Sigmoid colon (tissue), 7 donors: ENCODE data around the gene SAFB. TPM values are rescaled to one million over a fixed set of nuclear protein-coding genes. Genes with fewer than 3 reads are reported as not detected.

Experiments used
- DNase-seq: peaks from one replicate; pipeline ENCODE4 v3.0.0-alpha.2; 2019
- H3K27ac ChIP-seq, 4 donors: fragments of 200-600 bp; sonication (generic); one replicate each; pipeline ENCODE4 v1.5.1; 2016 to 2019; ENCODE audit warnings: mild to moderate bottlenecking in 1 of 4
- H3K27me3 ChIP-seq, 3 donors: fragments of 200-600 bp; sonication (generic); one replicate each; pipeline ENCODE4 v1.5.1; 2019; ENCODE audit warnings: mild to moderate bottlenecking in 1 of 3
- H3K36me3 ChIP-seq, 4 donors: fragments of 200-600 bp; sonication (generic); one replicate each; pipeline ENCODE4 v1.5.1; 2016 to 2019
- H3K4me1 ChIP-seq, 4 donors: fragments of 200-600 bp; sonication (generic); one replicate each; pipeline ENCODE4 v1.5.1; 2017 to 2019
- H3K4me3 ChIP-seq, 4 donors: fragments of 200-600 bp; sonication (generic); one replicate each; pipeline ENCODE4 v1.5.1; 2017 to 2019; ENCODE audit warnings: mild to moderate bottlenecking in 2 of 4, moderate library complexity in 1 of 4
- H3K9me3 ChIP-seq, 4 donors: fragments of 200-600 bp in 3 of 4; sonication (generic) in 3 of 4; one replicate each; pipeline versions ENCODE4 v1.5.1 to v1.6.1; 2013 to 2019
- CTCF ChIP-seq, 4 experiments: fragments of 450-650 bp in 3 of 4; fragments of 200-600 bp in 1 of 4; IDR thresholded peaks; one replicate each; pipeline ENCODE4 v1.5.1; 2016 to 2019; ENCODE audit warnings: antibody characterized with exemption in 4 of 4, mild to moderate bottlenecking in 3 of 4, moderate library complexity in 2 of 4
- EP300 ChIP-seq, 4 donors: sonication (generic); formaldehyde crosslinking; IDR thresholded peaks; one replicate each; pipeline ENCODE4 v1.6.1; 2017; ENCODE audit warnings: antibody characterized with exemption in 4 of 4
- POLR2A ChIP-seq, 2 donors: fragments of 450-650 bp; IDR thresholded peaks; one replicate each; pipeline ENCODE4 v1.6.1; 2016; ENCODE audit warnings: antibody characterized with exemption in 2 of 2, mild to moderate bottlenecking in 2 of 2, moderate library complexity in 2 of 2
- POLR2AphosphoS5 ChIP-seq, 4 donors: sonication (generic); formaldehyde crosslinking; IDR thresholded peaks; one replicate each; pipeline ENCODE4 v1.6.1; 2017; ENCODE audit warnings: antibody characterized with exemption in 4 of 4
- WGBS, 2 donors: extraction: QIAGEN DNeasy Blood & Tissue Kit; methylation state at CpG; one replicate each; pipeline ENCODE4 v1.1.7; 2013; 5-methylcytosine and 5-hydroxymethylcytosine counted together
- intact Hi-C: fragments of 100-400 bp; cut with DNase I; formaldehyde crosslinking; loops from one replicate; pipeline ENCODE4 v1.15.1; 2023
- polyA plus RNA-seq, 3 donors: library from polyadenylated mRNA; stranded (reverse); fragments of 200-250 nt; gene quantifications; one replicate each; pipeline ENCODE4 v1.2.3, GENCODE V29; 2013
- total RNA-seq, 4 donors: library from RNA; depleted of rRNA; stranded (reverse); fragments of >200 nt; gene quantifications; one replicate each; pipeline ENCODE4 v1.1.0, GENCODE V29; 2016
- donor health status: healthy with polysubstance abuse.
- donor health status: Bipolar disorder and iron deficiency.
- donor health status: healthy.

SAFB gene
- total and polyA plus RNA-seq, 7 donors = 25.7 to 75.9 (median 54.6) TPM

GRCh38 chr19:5624741-5625278 lies 1.9 kb downstream of the SAFB start:
- peak overlapping the region; percentile 95 to 99 (median 98) for H3K27ac ChIP-seq
- no peak for DNase-seq
- WGBS, 2 donors = 28 to 33% methylated on average over 8 of the region's 8 CpGs
- intact Hi-C loops = loop anchor here (5.0 kb wide), 1 partner anchor 167 kb away; the partner anchor contains the start of gene DUS3L
- no peaks in the 10 kb centered on the region for H3K27me3 ChIP-seq
- H3K4me3 ChIP-seq = peak overlapping the region; percentile 78 to 95 (median 88)
- H3K9me3 ChIP-seq = no peaks in the 10 kb centered on the region
- H3K4me1 ChIP-seq = peaks cover 0 to 76% (median 74%) of the 10 kb centered on the region in 4 donors
- peaks cover 6 to 57% (median 24%) of the 10 kb centered on the region in 4 donors for H3K36me3 ChIP-seq
- no peak for TF ChIP-seq CTCF (IDR thresholded peaks at IDR 0.05)

- no peak for DNase-seq
- intact Hi-C loops = no loop called here
- H3K4me3 ChIP-seq = peak overlapping the region in 1 of 4 donors; percentile 90
- no peaks in the 10 kb centered on the region for H3K9me3 ChIP-seq
- no peak for TF ChIP-seq POLR2AphosphoS5 (IDR thresholded peaks at IDR 0.05)
- H3K27ac ChIP-seq = peak overlapping the region in 2 of 4 donors; percentile 98 to 99
- H3K27me3 ChIP-seq = no peaks in the 10 kb centered on the region
- H3K36me3 ChIP-seq = peaks cover 6 to 56% (median 23%) of the 10 kb centered on the region in 4 donors
- WGBS, 2 donors = 86 to 87% methylated on average over 12 of the region's 12 CpGs
- peaks cover 0 to 76% (median 74%) of the 10 kb centered on the region in 4 donors for H3K4me1 ChIP-seq
Measured at GRCh38 chr19:5625641-5626040, 2.8 kb downstream of the SAFB start.

DNA sequence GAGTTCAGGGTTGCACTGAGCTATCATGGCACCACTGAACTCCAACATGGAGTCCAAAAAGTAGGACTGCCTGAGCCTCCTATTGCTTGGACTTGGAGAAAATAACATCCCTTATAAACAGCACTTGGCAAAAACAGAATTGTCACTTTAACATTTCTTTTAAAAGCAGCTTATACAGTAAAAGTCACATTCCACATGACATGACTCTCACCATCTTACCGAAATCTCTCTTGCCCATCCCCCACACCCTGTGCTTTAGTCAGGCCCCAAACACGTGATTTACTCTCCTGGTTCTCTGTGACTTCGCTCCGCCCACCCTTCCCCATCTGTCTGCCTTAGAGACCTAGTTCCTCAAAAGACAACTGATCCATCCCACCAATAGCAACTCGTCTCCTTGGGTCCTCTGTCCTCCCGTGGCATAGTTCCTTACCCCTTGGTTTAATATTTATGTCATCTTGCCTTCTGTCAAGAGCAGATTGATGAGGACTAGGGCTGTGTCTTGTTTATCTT lies 4.6 kb downstream of the SAFB start:
- no peak for TF ChIP-seq POLR2A (IDR thresholded peaks at IDR 0.05)
- no peak for TF ChIP-seq POLR2AphosphoS5 (IDR thresholded peaks at IDR 0.05)
- TF ChIP-seq CTCF (IDR thresholded peaks at IDR 0.05) = no peak
- no peak for TF ChIP-seq EP300 (IDR thresholded peaks at IDR 0.05)
- no peaks in the 10 kb centered on the region for H3K9me3 ChIP-seq
- H3K36me3 ChIP-seq = peaks cover 6 to 52% (median 22%) of the 10 kb centered on the region in 4 donors
- no peak overlapping the region for H3K4me3 ChIP-seq
- peak; percentile 75 for DNase-seq
- H3K27me3 ChIP-seq = no peaks in the 10 kb centered on the region
- 38 to 75% methylated on average over 6 of the region's 6 CpGs for WGBS, 2 donors
- peak overlapping the region in 3 of 4 donors; percentile 17 to 54 (median 46) for H3K27ac ChIP-seq
- intact Hi-C loops = no loop called here
- H3K4me1 ChIP-seq = peaks cover 0 to 83% (median 81%) of the 10 kb centered on the region in 4 donors

DNA sequence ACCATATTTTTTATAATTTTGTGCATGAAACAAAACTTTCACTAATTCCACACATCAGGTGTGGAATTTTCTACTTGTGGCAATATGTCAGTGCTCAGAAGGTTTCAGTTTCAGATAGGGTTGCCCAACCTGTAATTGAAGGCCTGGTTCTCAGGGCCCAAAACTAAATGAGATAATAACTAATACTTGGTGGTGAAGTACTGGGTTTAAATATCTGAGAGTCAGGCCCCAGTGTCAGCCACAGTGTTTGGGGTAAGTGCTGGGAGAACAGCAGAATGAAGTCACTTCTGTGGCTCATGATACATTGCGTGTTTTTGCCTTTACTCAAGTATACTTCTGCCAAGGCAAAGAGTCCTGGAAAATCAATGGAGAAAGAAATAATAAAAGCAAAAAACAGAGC lies 5.6 kb downstream of the SAFB start:
- H3K4me3 ChIP-seq = no peak overlapping the region
- 83 to 87% methylated on average over 1 of the region's 1 CpG for WGBS, 2 donors
- peaks cover 0 to 92% (median 91%) of the 10 kb centered on the region in 4 donors for H3K4me1 ChIP-seq
- H3K36me3 ChIP-seq = peaks cover 6 to 52% (median 22%) of the 10 kb centered on the region in 4 donors
- H3K9me3 ChIP-seq = no peaks in the 10 kb centered on the region
- no peak for TF ChIP-seq EP300 (IDR thresholded peaks at IDR 0.05)
- TF ChIP-seq POLR2A (IDR thresholded peaks at IDR 0.05) = no peak
- TF ChIP-seq CTCF (IDR thresholded peaks at IDR 0.05) = no peak
- no peak for TF ChIP-seq POLR2AphosphoS5 (IDR thresholded peaks at IDR 0.05)
- peak overlapping the region in 3 of 4 donors; percentile 17 to 54 (median 46) for H3K27ac ChIP-seq
- DNase-seq = no peak
- no peaks in the 10 kb centered on the region for H3K27me3 ChIP-seq
- intact Hi-C loops = no loop called here

DNA sequence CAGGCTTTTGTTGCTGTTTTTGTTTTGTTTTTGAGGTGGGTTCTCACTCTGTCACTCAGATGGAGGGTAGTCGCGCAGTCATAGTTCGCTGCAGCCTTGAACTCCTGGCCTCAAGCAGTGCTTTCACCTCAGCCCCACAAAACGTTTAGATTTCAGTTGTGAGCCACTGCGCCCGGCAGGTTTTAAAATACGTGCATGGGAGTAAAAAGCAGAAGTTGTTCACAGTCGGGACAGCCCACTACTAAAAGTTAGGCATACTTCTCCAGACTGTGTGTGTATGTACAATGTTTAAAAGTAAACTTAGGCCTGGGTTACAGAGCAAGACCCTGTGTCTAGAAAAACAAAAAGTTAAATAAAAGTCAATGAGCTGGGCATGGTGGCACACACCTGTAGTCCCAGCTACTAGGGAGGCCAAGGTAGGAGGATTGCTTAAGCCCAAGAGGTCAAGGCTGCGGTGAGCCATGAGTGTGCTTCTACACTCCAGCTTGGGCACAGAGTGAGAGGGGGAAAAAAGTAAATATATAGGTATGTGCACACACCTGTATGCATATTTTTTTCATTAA lies 6.1 kb downstream of the SAFB start:
- H3K4me1 ChIP-seq = peaks cover 0 to 98% (median 95%) of the 10 kb centered on the region in 4 donors
- WGBS, 2 donors = 63 to 81% methylated on average over 9 of the region's 9 CpGs
- DNase-seq = no peak
- peaks cover 6 to 52% (median 22%) of the 10 kb centered on the region in 4 donors for H3K36me3 ChIP-seq
- no peaks in the 10 kb centered on the region for H3K27me3 ChIP-seq
- TF ChIP-seq POLR2AphosphoS5 (IDR thresholded peaks at IDR 0.05) (no peak), CTCF (IDR thresholded peaks at IDR 0.05) (no peak), POLR2A (IDR thresholded peaks at IDR 0.05) (no peak), EP300 (IDR thresholded peaks at IDR 0.05) (no peak)
- no peaks in the 10 kb centered on the region for H3K9me3 ChIP-seq
- no peak overlapping the region for H3K4me3 ChIP-seq
- intact Hi-C loops = no loop called here
- peak overlapping the region in 3 of 4 donors; percentile 17 to 54 (median 46) for H3K27ac ChIP-seq
